HepG2 (cell line): Measurements from ENCODE around the gene RPS6KA3. TPM values are rescaled to one million over a fixed set of nuclear protein-coding genes. Genes with fewer than 3 reads are reported as not detected.

ENCODE experiments used
- AGO2 ChIP-seq: fragments of 200-400 bp; formaldehyde crosslinking; optimal IDR thresholded peaks from 2 replicates; pipeline ENCODE3; 2017; ENCODE audit warnings: mild to moderate bottlenecking, low read depth, low read length, moderate library complexity
- ERF ChIP-seq: IDR thresholded peaks from 2 replicates; pipeline ENCODE4 v1.6.1; 2018; ENCODE audit warnings: missing biosample characterization, missing genetic modification reagents
- HMG20B ChIP-seq: conservative IDR thresholded peaks from 2 replicates; pipeline ENCODE4 v1.6.1; 2016; ENCODE audit warnings: missing genetic modification reagents, missing compliant biosample characterization
- KDM4B ChIP-seq: sonication (generic); formaldehyde crosslinking; IDR thresholded peaks from 2 replicates; pipeline ENCODE4 v1.4.0; 2020; ENCODE audit warnings: missing genetic modification reagents
- MATR3 ChIP-seq: sonication (generic); formaldehyde crosslinking; IDR thresholded peaks from 2 replicates; pipeline ENCODE4 v1.4.0; 2020; ENCODE audit warnings: missing genetic modification reagents
- NPAS2 ChIP-seq: sonication (generic); formaldehyde crosslinking; IDR thresholded peaks from 2 replicates; pipeline ENCODE4 v1.8.0; 2022; ENCODE audit warnings: mild to moderate bottlenecking, missing genetic modification reagents, borderline replicate concordance
- PRMT3 ChIP-seq: sonication (generic); formaldehyde crosslinking; IDR thresholded peaks from 2 replicates; pipeline ENCODE4 v1.8.1; 2022; ENCODE audit warnings: low read depth, mild to moderate bottlenecking, moderate library complexity, missing genetic modification reagents, borderline replicate concordance
- SP5 ChIP-seq: IDR thresholded peaks from 2 replicates; pipeline ENCODE4 v1.6.1; 2016; ENCODE audit warnings: low read depth, borderline replicate concordance
- SRF ChIP-seq: IDR thresholded peaks from 2 replicates; pipeline ENCODE4 v1.6.1; 2011; ENCODE audit warnings: mild to moderate bottlenecking, low read depth, low read length, moderate library complexity
- SRSF1 ChIP-seq: fragments of 200-400 bp; formaldehyde crosslinking; optimal IDR thresholded peaks from 2 replicates; pipeline ENCODE3; 2017; ENCODE audit warnings: mild to moderate bottlenecking, low read depth, low read length, moderate library complexity
- TBX3 ChIP-seq: fragments of 450-650 bp; IDR thresholded peaks from 2 replicates; pipeline ENCODE4 v1.6.1; 2017; ENCODE audit warnings: antibody characterized with exemption, mild to moderate bottlenecking, inconsistent platforms, borderline replicate concordance
- ZBTB1 ChIP-seq: sonication (generic); formaldehyde crosslinking; IDR thresholded peaks from 2 replicates; pipeline ENCODE4 v1.4.0; 2020; ENCODE audit warnings: missing genetic modification reagents, borderline replicate concordance
- ZNF282 ChIP-seq: fragments of 450-650 bp; IDR thresholded peaks from 2 replicates; pipeline ENCODE4 v1.6.1; 2018; ENCODE audit not compliant: partially characterized antibody
- ZNF33B ChIP-seq: sonication (generic); formaldehyde crosslinking; IDR thresholded peaks from 2 replicates; pipeline ENCODE4 v1.5.1; 2020; ENCODE audit warnings: mild to moderate bottlenecking, missing genetic modification reagents
- ZNF383 ChIP-seq: sonication (generic); formaldehyde crosslinking; IDR thresholded peaks from 2 replicates; pipeline ENCODE4 v1.4.0; 2020; ENCODE audit warnings: missing genetic modification reagents, mild to moderate bottlenecking, borderline replicate concordance
- ZNF446 ChIP-seq: sonication (generic); formaldehyde crosslinking; IDR thresholded peaks from 2 replicates; pipeline ENCODE4 v1.5.0; 2020; ENCODE audit warnings: mild to moderate bottlenecking, missing genetic modification reagents
- ZNF558 ChIP-seq: sonication (generic); formaldehyde crosslinking; IDR thresholded peaks from 2 replicates; pipeline ENCODE4 v1.9.0; 2022; ENCODE audit warnings: mild to moderate bottlenecking, missing genetic modification reagents, borderline replicate concordance
- ZNF614 ChIP-seq: IDR thresholded peaks from 2 replicates; pipeline ENCODE4 v1.6.1; 2018; ENCODE audit warnings: missing biosample characterization, missing genetic modification reagents, inconsistent platforms, borderline replicate concordance
- ZNF841 ChIP-seq: sonication (generic); formaldehyde crosslinking; IDR thresholded peaks from 2 replicates; pipeline ENCODE4 v1.8.1; 2023; ENCODE audit warnings: missing genetic modification reagents, borderline replicate concordance
- polyA plus RNA-seq, 8 experiments: library from polyadenylated mRNA; depleted of rRNA in 3 of 8; stranded (reverse) in 7 of 8; unstranded in 1 of 8; fragments of >200 nt; fragmentation: Illumina TruSeq in 4 of 8; extraction: Trizol in 4 of 8; gene quantifications; 2 replicates each; pipeline versions ENCODE4 v1.2.1 to v1.2.3, GENCODE V29; 2011 to 2016; ENCODE audit warnings: low read depth in 4 of 8, missing spikeins in 1 of 8, mixed read lengths in 1 of 8; ENCODE audit not compliant: insufficient read depth in 1 of 8
- total RNA-seq, 5 experiments: library from RNA; depleted of rRNA; stranded (reverse); fragments of >200 nt; fragmentation: Illumina TruSeq; extraction: Trizol; gene quantifications; 2 replicates each; pipeline ENCODE4 v1.2.3, GENCODE V29; 2016; ENCODE audit warnings: low read depth in 1 of 5
- TF ChIP-seq, protein P1 (sequence below): sonication (generic); formaldehyde crosslinking; IDR thresholded peaks from 2 replicates; pipeline ENCODE4 v1.9.0; 2021; ENCODE audit warnings: missing genetic modification reagents, borderline replicate concordance
- TF ChIP-seq, protein P2 (sequence below): sonication (generic); formaldehyde crosslinking; IDR thresholded peaks from 2 replicates; pipeline ENCODE4 v1.9.0; 2021; ENCODE audit warnings: missing genetic modification reagents, mild to moderate bottlenecking, borderline replicate concordance
- TF ChIP-seq, protein P3 (sequence below), 2 experiments: fragments of 450-650 bp in 1 of 2; sonication (generic) in 1 of 2; formaldehyde crosslinking; IDR thresholded peaks; 2 replicates each; pipeline versions ENCODE4 v1.5.0 to v1.8.0; 2020 to 2022; ENCODE audit warnings: mild to moderate bottlenecking in 1 of 2, missing genetic modification reagents in 1 of 2
- TF ChIP-seq, protein P4 (sequence below): sonication (generic); formaldehyde crosslinking; IDR thresholded peaks from 2 replicates; pipeline ENCODE4 v1.4.0; 2020; ENCODE audit warnings: missing genetic modification reagents
- TF ChIP-seq, protein P5 (sequence below): sonication (generic); formaldehyde crosslinking; IDR thresholded peaks from 2 replicates; pipeline ENCODE4 v1.8.1; 2023; ENCODE audit warnings: mild to moderate bottlenecking, moderate library complexity, missing genetic modification reagents
- TF ChIP-seq, protein P6 (sequence below): sonication (generic); formaldehyde crosslinking; IDR thresholded peaks from 2 replicates; pipeline ENCODE4 v1.5.0; 2020; ENCODE audit warnings: missing genetic modification reagents, mild to moderate bottlenecking, borderline replicate concordance

Gene RPS6KA3
- total and polyA plus RNA-seq, 2 of the 13 experiments (the other 11 are each of a cell fraction or from before 2014, with no cell fraction given): 314 to 357 TPM

DNA sequence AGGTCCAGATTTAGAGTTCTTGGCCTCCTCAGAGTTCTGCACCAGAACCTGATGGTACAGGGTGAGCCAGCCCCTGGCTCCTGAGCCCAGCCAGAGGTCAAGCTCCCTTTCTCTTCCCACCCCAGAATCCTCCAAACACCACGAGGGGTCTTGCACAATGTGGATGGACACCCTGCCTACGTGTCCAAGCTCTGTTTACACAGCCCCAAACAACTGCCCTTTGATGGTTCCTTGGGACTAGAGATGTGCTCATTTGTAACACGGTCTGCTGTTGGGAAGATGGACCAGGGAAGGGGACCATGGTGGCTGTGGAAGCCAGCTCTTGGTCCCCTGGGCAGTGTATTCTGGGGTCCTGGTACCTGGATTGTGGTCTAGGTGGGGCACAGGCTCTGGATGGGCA, 40.0 kb upstream of the RPS6KA3 start (continued):
- TF ChIP-seq ERF (CRISPR knock-in tag) (peak; percentile 72; the same call in 1 of the 2 replicates), ZNF614 (CRISPR knock-in tag) (no peak), ZNF282 (no peak), ZNF383 (CRISPR knock-in tag) (no peak), PRMT3 (CRISPR knock-in tag) (no peak), SRSF1 (no peak), NPAS2 (CRISPR knock-in tag) (no peak), MATR3 (CRISPR knock-in tag) (no peak), HMG20B (CRISPR knock-in tag) (no peak), SP5 (CRISPR knock-in tag) (no peak), ZNF841 (CRISPR knock-in tag) (no peak), KDM4B (CRISPR knock-in tag) (no peak), ZBTB1 (CRISPR knock-in tag) (no peak), ZNF446 (no peak), AGO2 (no peak), ZNF558 (CRISPR knock-in tag) (no peak), SRF (no peak), TBX3 (no peak), ZNF33B (CRISPR knock-in tag) (no peak)
- TF ChIP-seq, protein P1, sequence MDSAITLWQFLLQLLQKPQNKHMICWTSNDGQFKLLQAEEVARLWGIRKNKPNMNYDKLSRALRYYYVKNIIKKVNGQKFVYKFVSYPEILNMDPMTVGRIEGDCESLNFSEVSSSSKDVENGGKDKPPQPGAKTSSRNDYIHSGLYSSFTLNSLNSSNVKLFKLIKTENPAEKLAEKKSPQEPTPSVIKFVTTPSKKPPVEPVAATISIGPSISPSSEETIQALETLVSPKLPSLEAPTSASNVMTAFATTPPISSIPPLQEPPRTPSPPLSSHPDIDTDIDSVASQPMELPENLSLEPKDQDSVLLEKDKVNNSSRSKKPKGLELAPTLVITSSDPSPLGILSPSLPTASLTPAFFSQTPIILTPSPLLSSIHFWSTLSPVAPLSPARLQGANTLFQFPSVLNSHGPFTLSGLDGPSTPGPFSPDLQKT (CRISPR knock-in tag): no peak
- TF ChIP-seq, protein P2, sequence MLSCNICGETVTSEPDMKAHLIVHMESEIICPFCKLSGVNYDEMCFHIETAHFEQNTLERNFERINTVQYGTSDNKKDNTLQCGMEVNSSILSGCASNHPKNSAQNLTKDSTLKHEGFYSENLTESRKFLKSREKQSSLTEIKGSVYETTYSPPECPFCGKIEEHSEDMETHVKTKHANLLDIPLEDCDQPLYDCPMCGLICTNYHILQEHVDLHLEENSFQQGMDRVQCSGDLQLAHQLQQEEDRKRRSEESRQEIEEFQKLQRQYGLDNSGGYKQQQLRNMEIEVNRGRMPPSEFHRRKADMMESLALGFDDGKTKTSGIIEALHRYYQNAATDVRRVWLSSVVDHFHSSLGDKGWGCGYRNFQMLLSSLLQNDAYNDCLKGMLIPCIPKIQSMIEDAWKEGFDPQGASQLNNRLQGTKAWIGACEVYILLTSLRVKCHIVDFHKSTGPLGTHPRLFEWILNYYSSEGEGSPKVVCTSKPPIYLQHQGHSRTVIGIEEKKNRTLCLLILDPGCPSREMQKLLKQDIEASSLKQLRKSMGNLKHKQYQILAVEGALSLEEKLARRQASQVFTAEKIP (CRISPR knock-in tag): no peak
- TF ChIP-seq, protein P3, sequence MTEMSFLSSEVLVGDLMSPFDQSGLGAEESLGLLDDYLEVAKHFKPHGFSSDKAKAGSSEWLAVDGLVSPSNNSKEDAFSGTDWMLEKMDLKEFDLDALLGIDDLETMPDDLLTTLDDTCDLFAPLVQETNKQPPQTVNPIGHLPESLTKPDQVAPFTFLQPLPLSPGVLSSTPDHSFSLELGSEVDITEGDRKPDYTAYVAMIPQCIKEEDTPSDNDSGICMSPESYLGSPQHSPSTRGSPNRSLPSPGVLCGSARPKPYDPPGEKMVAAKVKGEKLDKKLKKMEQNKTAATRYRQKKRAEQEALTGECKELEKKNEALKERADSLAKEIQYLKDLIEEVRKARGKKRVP (CRISPR knock-in tag; IDR thresholded peaks at IDR 0.05): 0 out of 4 replicates have a peak, but pooled peaks of 1 of the 2 experiments have one; percentile 25
- TF ChIP-seq, protein P4, sequence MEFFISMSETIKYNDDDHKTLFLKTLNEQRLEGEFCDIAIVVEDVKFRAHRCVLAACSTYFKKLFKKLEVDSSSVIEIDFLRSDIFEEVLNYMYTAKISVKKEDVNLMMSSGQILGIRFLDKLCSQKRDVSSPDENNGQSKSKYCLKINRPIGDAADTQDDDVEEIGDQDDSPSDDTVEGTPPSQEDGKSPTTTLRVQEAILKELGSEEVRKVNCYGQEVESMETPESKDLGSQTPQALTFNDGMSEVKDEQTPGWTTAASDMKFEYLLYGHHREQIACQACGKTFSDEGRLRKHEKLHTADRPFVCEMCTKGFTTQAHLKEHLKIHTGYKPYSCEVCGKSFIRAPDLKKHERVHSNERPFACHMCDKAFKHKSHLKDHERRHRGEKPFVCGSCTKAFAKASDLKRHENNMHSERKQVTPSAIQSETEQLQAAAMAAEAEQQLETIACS (CRISPR knock-in tag): no peak
- TF ChIP-seq, protein P5, sequence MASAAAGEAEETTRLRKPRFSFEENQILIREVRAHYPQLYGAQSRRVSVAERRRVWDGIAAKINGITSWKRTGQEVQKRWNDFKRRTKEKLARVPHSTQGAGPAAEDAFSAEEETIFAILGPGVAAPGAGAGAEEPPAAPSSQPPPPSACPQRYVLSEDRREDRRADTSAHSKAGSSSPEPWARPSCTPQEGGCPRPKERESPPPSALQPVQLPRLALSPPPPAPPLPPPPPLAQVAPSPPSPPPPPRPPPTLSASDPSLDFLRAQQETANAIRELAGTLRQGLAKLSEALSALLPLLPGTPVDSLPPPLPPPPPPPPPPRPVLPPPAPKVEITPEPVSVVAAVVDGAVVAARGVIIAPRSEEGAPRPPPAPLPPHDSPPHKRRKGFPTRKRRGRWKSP (CRISPR knock-in tag): no peak
- TF ChIP-seq, protein P6, sequence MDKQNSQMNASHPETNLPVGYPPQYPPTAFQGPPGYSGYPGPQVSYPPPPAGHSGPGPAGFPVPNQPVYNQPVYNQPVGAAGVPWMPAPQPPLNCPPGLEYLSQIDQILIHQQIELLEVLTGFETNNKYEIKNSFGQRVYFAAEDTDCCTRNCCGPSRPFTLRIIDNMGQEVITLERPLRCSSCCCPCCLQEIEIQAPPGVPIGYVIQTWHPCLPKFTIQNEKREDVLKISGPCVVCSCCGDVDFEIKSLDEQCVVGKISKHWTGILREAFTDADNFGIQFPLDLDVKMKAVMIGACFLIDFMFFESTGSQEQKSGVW: no peak
